Activated CD8-positive, alpha-beta T cell treated with anti-CD3 and anti-CD28 coated beads, Interleukin-2, amount 10 ng/mL, durations not matched to agents 7 days and 5 days (primary cell): Measurements from ENCODE around the gene BTBD9. TPM values are rescaled to one million over a fixed set of nuclear protein-coding genes. Genes with fewer than 3 reads are reported as not detected.
"Not testable (repeated sequence)": the region's sequence is repeated elsewhere in the genome, so short reads cannot be mapped to it uniquely, and the experiment has no call there.

Source experiments
- ATAC-seq: fragments of 150-1000 bp; cut with Tn5 transposase; one replicate; pipeline ENCODE4 v1.10.0; 2021; ENCODE audit warnings: moderate library complexity
- CTCF ChIA-PET: fragments of 350-600 bp; sonication (Branson Sonifier 250); formaldehyde crosslinking; loops from one replicate; lab custom pipeline; 2021; ENCODE audit warnings: antibody characterized with exemption; lab: Charles Lee
- POLR2A ChIA-PET: fragments of 350-600 bp; sonication (Branson Sonifier 250); formaldehyde crosslinking; loops from one replicate; lab custom pipeline; 2021; ENCODE audit warnings: antibody characterized with exemption; lab: Charles Lee
- DNase-seq: peaks from one replicate; pipeline ENCODE4 v3.0.0-alpha.2; 2020
- H3K27ac Mint-ChIP-seq: one replicate; pipeline ENCODE4 v1.8.0; 2021; ENCODE audit warnings: mild to moderate bottlenecking, mixed read lengths
- H3K27me3 Mint-ChIP-seq: one replicate; pipeline ENCODE4 v1.8.0; 2021; ENCODE audit warnings: low read depth, mixed read lengths
- H3K36me3 Mint-ChIP-seq: one replicate; pipeline ENCODE4 v1.8.0; 2021; ENCODE audit warnings: low read depth, mixed read lengths
- H3K4me1 Mint-ChIP-seq: one replicate; pipeline ENCODE4 v1.8.0; 2021; ENCODE audit warnings: low read depth, mixed read lengths
- H3K4me3 Mint-ChIP-seq: one replicate; pipeline ENCODE4 v1.8.0; 2021; ENCODE audit warnings: mild to moderate bottlenecking, mixed read lengths
- H3K9me3 Mint-ChIP-seq: one replicate; pipeline ENCODE4 v1.8.0; 2022; ENCODE audit warnings: mixed read lengths; ENCODE audit not compliant: insufficient read depth
- total RNA-seq, 2 experiments: library from RNA; stranded (reverse); gene quantifications; one replicate each; pipeline ENCODE4 v1.2.3, GENCODE V29; 2021

Gene BTBD9
- total RNA-seq, 2 experiments from 2014 or later, result 9.4 to 12.4 TPM

DNA sequence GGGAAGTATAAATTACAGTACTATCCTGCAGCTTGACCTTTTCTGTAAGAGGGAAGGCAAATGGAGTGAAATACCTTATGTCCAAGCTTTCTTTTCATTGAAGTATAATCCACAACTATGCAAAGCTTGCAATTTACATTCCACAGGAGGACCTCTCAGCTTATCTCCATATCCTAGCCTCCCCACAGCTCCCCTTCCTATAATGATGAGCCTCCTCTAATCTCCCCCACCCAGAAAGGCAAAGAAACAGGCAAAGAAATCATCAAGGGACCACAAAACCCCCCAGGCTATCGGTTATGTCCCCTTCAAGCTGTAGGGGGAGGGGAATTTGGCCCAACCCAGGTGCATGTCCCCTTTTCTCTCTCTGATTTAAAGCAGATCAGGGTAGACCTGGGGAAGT, 21.4 kb downstream of the BTBD9 start:
- H3K4me3 Mint-ChIP-seq, H3K36me3 Mint-ChIP-seq, H3K4me1 Mint-ChIP-seq, H3K9me3 Mint-ChIP-seq, DNase-seq, H3K27ac Mint-ChIP-seq, POLR2A ChIA-PET, H3K27me3 Mint-ChIP-seq, ATAC-seq: not testable (repeated sequence)
- CTCF ChIA-PET, result interaction anchor here (1.0 kb wide), 1 partner anchor 254 kb away, joined by 3 read pairs; no protein-coding TSS in a partner anchor

DNA sequence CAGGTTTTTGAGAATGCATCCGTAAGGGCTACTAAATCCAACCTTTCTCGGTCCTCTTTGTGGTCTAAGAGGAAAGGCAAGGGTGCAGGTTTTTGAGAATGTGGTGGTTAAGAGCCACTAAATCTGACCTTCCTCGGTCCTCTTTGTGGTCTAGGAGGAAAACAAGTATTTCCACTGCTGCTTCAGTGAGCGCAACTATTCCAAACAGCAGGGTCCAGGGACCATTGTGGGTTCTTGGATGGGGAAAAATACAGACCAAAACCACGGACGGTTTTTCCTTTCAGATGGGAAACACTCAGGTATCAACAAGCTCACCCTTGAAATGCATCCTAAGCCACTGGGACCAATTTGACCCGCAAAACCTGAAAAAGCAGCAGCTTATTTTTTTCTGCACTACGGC, 21.9 kb downstream of the BTBD9 start:
- POLR2A ChIA-PET, result no interaction called here
- Mint-ChIP-seq H3K4me1 (no peaks in the 10 kb centered on the region), H3K9me3 (no peaks in the 10 kb centered on the region), H3K27ac (no peak overlapping the region), H3K4me3 (no peak overlapping the region), H3K27me3 (no peaks in the 10 kb centered on the region), H3K36me3 (no peaks in the 10 kb centered on the region)
- DNase-seq (no peak), ATAC-seq (no peak)
- CTCF ChIA-PET, result interaction anchor here (1.0 kb wide), 1 partner anchor 255 kb away, joined by 3 read pairs; no protein-coding TSS in a partner anchor

DNA sequence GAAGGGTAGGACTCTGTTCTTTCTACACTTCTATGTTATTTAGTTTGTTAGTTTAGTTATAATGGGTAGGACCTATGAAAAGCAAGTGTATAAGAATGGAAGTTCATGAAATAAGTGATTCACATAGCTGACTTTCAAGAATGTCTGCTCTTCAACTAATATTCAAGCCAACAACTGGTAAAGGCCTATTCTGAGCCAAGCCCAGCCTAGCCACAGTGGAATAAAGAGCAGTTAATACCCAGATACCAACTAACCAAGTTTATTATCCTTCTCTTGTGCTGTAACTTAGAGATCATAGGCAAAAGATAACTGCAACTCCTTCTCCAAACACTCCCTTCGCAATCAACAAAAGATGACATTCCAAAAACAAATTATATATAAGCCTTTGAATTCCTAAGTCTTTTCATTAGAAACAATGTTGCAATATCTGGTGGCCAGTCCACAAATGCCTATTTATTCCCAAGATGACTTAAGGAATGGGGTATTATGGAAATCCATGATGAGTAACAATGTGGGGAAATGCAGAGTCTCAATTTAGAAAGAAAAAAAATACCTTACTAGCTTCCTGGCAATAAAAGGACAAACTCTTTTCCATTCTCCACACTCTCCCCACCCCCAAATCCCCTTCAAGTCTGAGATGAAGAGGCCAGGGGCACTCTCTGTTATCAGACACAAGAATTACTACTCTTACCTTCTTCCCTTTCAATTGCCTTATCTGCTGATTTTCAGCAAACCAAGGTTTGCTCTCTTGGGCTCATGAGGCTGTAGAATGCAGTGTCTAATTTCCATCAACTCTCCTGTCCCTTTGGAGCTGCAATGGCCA, 27.4 kb downstream of the BTBD9 start:
- DNase-seq (no peak), ATAC-seq (no peak)
- H3K9me3 Mint-ChIP-seq, result no peaks in the 10 kb centered on the region
- H3K27ac Mint-ChIP-seq, result no peak overlapping the region
- ChIA-PET CTCF (interaction anchor here (0.9 kb wide), 1 partner anchor 28 kb away, joined by 3 read pairs; no protein-coding TSS in a partner anchor), POLR2A (no interaction called here)
- no peaks in the 10 kb centered on the region for H3K36me3 Mint-ChIP-seq
- H3K4me1 Mint-ChIP-seq, result no peaks in the 10 kb centered on the region
- H3K4me3 Mint-ChIP-seq, result no peak overlapping the region
- H3K27me3 Mint-ChIP-seq, result no peaks in the 10 kb centered on the region

DNA sequence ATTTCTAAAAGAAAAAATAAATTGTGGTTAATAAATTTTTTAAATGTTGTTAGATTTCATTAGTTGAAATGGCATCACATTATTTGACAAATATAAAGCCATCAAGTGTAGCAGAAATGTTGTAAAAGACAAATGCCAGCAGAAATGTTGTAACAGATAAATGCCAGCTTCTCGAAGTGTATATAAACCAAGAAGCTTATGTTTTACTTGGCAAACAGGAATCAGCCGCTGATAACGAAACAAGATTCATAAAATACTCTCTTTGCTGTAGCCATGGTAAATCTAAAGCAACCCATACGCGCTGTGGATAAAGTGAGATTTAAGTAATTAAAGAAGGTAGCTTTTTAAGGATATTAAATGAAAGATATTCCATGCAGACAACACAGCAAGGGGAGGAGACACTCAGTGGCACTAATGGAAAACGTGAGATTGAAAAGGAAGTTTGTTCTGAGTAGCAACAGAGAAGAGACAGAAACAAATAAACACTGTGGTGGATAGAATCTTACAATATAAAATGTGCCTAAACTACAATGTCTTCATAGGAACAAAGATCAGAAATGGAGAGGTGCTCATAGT, 29.6 kb downstream of the BTBD9 start:
- Mint-ChIP-seq H3K27me3 (no peaks in the 10 kb centered on the region), H3K4me3 (no peak overlapping the region), H3K36me3 (no peaks in the 10 kb centered on the region), H3K27ac (no peak overlapping the region), H3K9me3 (no peaks in the 10 kb centered on the region), H3K4me1 (no peaks in the 10 kb centered on the region)
- ChIA-PET POLR2A (interaction anchor here (0.7 kb wide), 1 partner anchor 315 kb away, joined by 3 read pairs; no protein-coding TSS in a partner anchor), CTCF (no interaction called here)
- DNase-seq (no peak), ATAC-seq (no peak)

DNA sequence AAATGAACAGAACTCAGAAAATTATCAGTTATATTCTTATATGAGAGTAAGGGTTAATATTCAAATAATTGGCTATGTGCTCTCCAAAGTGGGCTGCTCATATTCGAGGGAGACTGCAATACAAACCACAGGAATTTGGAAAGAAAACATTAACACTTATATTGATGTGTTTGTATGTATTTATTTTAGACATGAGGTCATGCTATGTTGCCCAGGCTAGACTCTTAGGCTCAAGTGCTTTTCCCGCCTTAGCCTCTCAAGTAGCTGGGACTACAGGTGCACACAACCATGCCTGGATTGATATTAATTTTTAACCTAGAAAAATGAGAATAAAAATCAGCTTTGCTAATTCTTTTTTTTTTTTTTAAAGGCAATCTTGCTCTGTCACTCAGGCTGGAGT, 35.0 kb downstream of the BTBD9 start:
- ATAC-seq (no peak), DNase-seq (no peak)
- H3K27me3 Mint-ChIP-seq, result no peaks in the 10 kb centered on the region
- ChIA-PET CTCF (no interaction called here), POLR2A (no interaction called here)
- no peak overlapping the region for H3K4me3 Mint-ChIP-seq
- no peaks in the 10 kb centered on the region for H3K9me3 Mint-ChIP-seq
- H3K4me1 Mint-ChIP-seq, result no peaks in the 10 kb centered on the region
- H3K27ac Mint-ChIP-seq, result no peak overlapping the region
- H3K36me3 Mint-ChIP-seq, result no peaks in the 10 kb centered on the region

DNA sequence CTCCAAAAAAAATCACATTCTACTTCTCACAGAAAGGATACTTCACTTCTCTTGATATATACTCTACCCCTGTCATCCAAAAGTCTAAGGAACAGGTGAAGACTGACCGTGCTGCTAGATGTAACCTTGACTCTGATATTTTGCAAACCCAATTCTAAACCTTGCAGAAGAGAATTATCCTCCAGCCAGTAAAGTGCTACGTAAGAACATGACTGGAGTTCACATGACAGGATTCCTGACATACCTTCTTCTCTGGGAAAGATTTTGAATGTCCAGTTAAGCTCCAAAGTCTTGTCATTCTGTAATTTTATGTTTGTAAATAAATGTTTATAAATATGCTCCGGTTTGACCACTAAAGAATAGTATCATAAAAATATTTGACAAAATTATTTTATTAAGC, 35.8 kb downstream of the BTBD9 start:
- Mint-ChIP-seq H3K27ac (no peak overlapping the region), H3K36me3 (no peaks in the 10 kb centered on the region), H3K27me3 (no peaks in the 10 kb centered on the region), H3K4me3 (no peak overlapping the region), H3K4me1 (no peaks in the 10 kb centered on the region), H3K9me3 (no peaks in the 10 kb centered on the region)
- ATAC-seq, result no peak
- ChIA-PET POLR2A (no interaction called here), CTCF (no interaction called here)
- DNase-seq, result no peak

DNA sequence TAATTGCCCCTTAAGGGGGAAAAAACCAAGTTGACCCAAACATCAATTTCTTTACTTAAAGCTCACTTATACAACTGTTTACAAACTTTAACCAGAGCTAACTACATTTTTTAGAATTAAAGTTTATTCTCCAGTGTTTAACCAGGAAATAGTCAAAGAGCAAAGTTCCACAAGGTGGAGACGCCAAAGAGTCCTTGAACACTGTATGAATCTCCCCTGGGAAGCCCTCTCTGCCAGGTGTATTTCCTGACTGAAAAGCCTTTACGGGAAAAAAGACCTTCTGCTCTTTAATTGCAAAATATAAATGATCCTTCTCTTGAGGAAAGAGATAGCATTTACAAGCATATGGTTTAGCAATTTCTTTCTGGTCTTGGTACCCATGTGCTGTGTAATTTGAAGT, 36.2 kb downstream of the BTBD9 start:
- H3K27ac Mint-ChIP-seq, result no peak overlapping the region
- POLR2A ChIA-PET, result no interaction called here
- H3K4me1 Mint-ChIP-seq, result no peaks in the 10 kb centered on the region
- no peak for ATAC-seq
- no peaks in the 10 kb centered on the region for H3K36me3 Mint-ChIP-seq
- no peak for DNase-seq
- H3K9me3 Mint-ChIP-seq, result no peaks in the 10 kb centered on the region
- H3K4me3 Mint-ChIP-seq, result no peak overlapping the region
- no peaks in the 10 kb centered on the region for H3K27me3 Mint-ChIP-seq
- CTCF ChIA-PET, result no interaction called here

DNA sequence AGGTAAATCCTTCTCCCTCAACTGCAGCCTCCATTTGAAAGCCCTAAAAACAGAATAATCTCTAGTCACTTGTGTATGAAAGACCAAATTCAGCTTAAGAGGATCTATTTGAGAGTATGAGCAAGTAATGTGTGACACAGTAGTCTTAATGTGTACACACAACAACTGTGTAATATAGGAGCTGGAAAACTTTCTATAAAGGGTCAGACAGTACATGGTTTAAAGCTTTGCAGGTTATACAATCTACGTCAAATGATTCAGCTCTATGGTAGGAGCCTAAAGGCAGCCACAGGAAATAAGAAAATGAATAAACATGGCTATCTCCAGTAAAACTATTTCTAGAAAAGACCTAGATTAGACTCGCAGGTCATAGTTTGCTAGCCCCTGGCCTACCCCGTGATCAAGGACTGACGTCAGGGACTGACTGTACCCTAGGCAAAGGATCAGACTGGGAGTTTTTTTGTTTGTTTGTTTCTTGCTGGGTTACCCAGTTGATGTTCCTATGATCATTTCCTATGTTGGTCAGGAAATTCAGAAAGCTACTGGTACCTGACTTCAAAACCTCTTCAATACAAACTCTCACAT, 39.7 kb downstream of the BTBD9 start:
- H3K27ac Mint-ChIP-seq, result no peak overlapping the region
- H3K4me3 Mint-ChIP-seq, result no peak overlapping the region
- no peak for ATAC-seq
- H3K9me3 Mint-ChIP-seq, result no peaks in the 10 kb centered on the region
- CTCF ChIA-PET, result interaction anchor here (0.8 to 1.2 kb wide), 2 partner anchors 15 to 29 kb away, joined by 3 to 4 read pairs; no protein-coding TSS in a partner anchor
- no peak for DNase-seq
- H3K4me1 Mint-ChIP-seq, result no peaks in the 10 kb centered on the region
- POLR2A ChIA-PET, result no interaction called here
- no peaks in the 10 kb centered on the region for H3K36me3 Mint-ChIP-seq
- H3K27me3 Mint-ChIP-seq, result no peaks in the 10 kb centered on the region

DNA sequence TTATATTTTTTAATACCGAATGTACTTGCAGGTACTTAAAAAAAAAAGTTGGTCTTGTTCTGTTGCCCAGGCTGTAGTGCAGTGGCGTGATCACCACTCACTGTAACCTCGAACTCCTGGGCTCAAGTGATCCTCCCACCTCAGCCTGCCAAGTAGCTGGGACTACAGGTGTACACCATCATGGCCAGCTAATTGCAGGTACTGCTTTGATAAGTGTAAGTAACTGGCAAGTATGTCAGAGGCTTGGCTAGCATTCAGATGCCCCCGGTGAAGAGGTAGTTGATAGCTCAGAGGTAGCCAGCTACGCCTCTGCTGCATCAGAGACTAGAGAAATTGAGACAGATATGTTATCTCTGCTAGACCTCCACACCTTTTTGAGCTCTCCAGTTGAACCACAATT, 40.5 kb downstream of the BTBD9 start:
- no peak for DNase-seq
- ATAC-seq, result no peak
- H3K27ac Mint-ChIP-seq, result no peak overlapping the region
- H3K9me3 Mint-ChIP-seq, result no peaks in the 10 kb centered on the region
- no peaks in the 10 kb centered on the region for H3K36me3 Mint-ChIP-seq
- ChIA-PET POLR2A (interaction anchor here (0.6 kb wide), 1 partner anchor 8 kb away, joined by 4 read pairs; no protein-coding TSS in a partner anchor), CTCF (interaction anchor here (1.2 kb wide), 1 partner anchor 29 kb away, joined by 4 read pairs; no protein-coding TSS in a partner anchor)
- no peak overlapping the region for H3K4me3 Mint-ChIP-seq
- no peaks in the 10 kb centered on the region for H3K27me3 Mint-ChIP-seq
- H3K4me1 Mint-ChIP-seq, result no peaks in the 10 kb centered on the region

DNA sequence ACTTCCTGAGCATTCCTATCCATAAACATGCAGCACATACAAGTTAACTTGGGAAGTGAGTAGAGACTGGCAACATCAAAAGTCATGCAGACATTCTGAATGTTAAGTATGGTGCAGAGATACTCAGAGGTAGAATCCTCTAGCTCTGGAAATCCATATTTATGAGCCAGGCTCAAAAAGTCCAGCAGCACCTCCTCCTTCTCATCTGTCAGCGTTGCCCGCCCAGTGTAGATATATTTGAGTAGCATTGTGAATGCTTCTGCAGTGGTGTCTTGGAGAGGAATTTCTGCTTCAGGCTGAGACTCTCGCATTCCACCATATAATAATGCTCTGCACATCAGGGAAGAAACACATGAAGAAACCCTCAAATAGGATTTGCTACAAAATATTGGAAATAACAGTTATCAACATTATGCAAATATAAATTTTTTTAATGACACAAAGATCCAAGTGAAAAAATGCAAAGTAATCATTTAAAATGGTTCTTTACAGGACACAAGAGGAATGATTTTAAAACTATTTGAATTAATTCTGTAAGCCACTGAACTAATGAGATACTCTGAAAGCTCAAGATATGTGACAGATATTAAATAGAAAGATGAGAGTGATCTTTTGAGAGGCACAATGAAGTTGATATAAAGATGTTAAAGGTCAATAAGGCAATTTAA, 45.6 kb downstream of the BTBD9 start:
- Mint-ChIP-seq H3K27ac (no peak overlapping the region), H3K4me1 (no peaks in the 10 kb centered on the region), H3K27me3 (no peaks in the 10 kb centered on the region), H3K36me3 (peaks cover 4% of the 10 kb centered on the region), H3K4me3 (no peak overlapping the region), H3K9me3 (no peaks in the 10 kb centered on the region)
- POLR2A ChIA-PET, result no interaction called here
- ATAC-seq, result no peak
- no peak for DNase-seq
- CTCF ChIA-PET, result no interaction called here

DNA sequence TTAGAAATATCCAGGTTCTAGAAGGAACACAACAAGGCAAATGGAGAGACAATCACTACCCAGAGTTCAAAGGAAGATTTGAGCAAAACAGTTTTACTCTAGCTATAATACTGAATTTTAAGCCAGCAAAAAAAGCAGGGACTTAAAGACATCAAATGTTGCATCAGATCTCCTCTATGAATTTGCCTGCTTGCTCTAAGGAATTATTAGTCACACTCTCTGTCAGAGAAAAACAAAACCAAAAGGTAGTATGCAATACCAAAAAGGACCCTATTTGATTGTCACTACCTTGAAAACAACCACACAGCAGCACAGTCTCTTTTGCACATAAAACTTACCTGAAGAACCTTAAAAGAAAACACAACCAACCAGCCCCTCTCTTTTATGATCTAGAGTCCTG, 46.3 kb downstream of the BTBD9 start:
- ChIA-PET POLR2A (no interaction called here), CTCF (no interaction called here)
- ATAC-seq, result no peak
- Mint-ChIP-seq H3K27ac (no peak overlapping the region), H3K4me1 (no peaks in the 10 kb centered on the region), H3K9me3 (no peaks in the 10 kb centered on the region), H3K36me3 (peaks cover 4% of the 10 kb centered on the region), H3K27me3 (no peaks in the 10 kb centered on the region), H3K4me3 (no peak overlapping the region)
- DNase-seq, result no peak
